CD4-positive, alpha-beta T cell treated with Interleukin-4 for 1 hour (primary cell): ENCODE results near the gene CTNNA2.

Experiments
- DNase-seq, 2 donors: peaks; one replicate each; pipeline ENCODE4 v3.0.0-alpha.2; 2020 to 2022

CTNNA2 gene

GRCh38 chr2:79619442-79619841, 106.6 kb downstream of the CTNNA2 start:
- no peak for DNase-seq

GRCh38 chr2:79619976-79620375, 107.1 kb downstream of the CTNNA2 start:
- no peak for DNase-seq

GRCh38 chr2:79620679-79621078, 107.8 kb downstream of the CTNNA2 start:
- DNase-seq, result no peak

- no peak for DNase-seq
Observed at GRCh38 chr2:79621252-79621651, 108.4 kb downstream of the CTNNA2 start.

- DNase-seq, result no peak
Observed at GRCh38 chr2:79621755-79622154, 108.9 kb downstream of the CTNNA2 start.

GRCh38 chr2:79622508-79622907, 109.7 kb downstream of the CTNNA2 start:
- DNase-seq, result no peak

GRCh38 chr2:79627237-79627636, 114.4 kb downstream of the CTNNA2 start:
- DNase-seq, result no peak

GRCh38 chr2:79630060-79630459, 117.2 kb downstream of the CTNNA2 start:
- no peak for DNase-seq

GRCh38 chr2:79630972-79631557, 118.2 kb downstream of the CTNNA2 start:
- no peak for DNase-seq

GRCh38 chr2:79638410-79638809, 125.6 kb downstream of the CTNNA2 start:
- no peak for DNase-seq

GRCh38 chr2:79638954-79639353, 126.1 kb downstream of the CTNNA2 start:
- no peak for DNase-seq

GRCh38 chr2:79640001-79640400, 127.2 kb downstream of the CTNNA2 start:
- DNase-seq, result no peak

- no peak for DNase-seq
Observed at GRCh38 chr2:79649531-79649930, 136.7 kb downstream of the CTNNA2 start.

GRCh38 chr2:79660557-79660956, 147.7 kb downstream of the CTNNA2 start:
- no peak for DNase-seq

- DNase-seq, result no peak
Observed at GRCh38 chr2:79665091-79665490, 152.2 kb downstream of the CTNNA2 start.

GRCh38 chr2:79666430-79666829, 153.6 kb downstream of the CTNNA2 start:
- DNase-seq, result no peak

- DNase-seq, result no peak
Observed at GRCh38 chr2:79669714-79670113, 156.9 kb downstream of the CTNNA2 start.

- no peak for DNase-seq
Observed at GRCh38 chr2:79670198-79670597, 157.3 kb downstream of the CTNNA2 start.

- no peak for DNase-seq
Observed at GRCh38 chr2:79686884-79687283, 174.0 kb downstream of the CTNNA2 start.

- no peak for DNase-seq
Observed at GRCh38 chr2:79695248-79695647, 182.4 kb downstream of the CTNNA2 start.

GRCh38 chr2:79697200-79697599, 184.3 kb downstream of the CTNNA2 start:
- DNase-seq, result no peak

- no peak for DNase-seq
Observed at GRCh38 chr2:79700651-79701050, 187.8 kb downstream of the CTNNA2 start.

GRCh38 chr2:79702905-79703304, 190.1 kb downstream of the CTNNA2 start:
- no peak for DNase-seq

- DNase-seq, result no peak
Observed at GRCh38 chr2:79711098-79711497, 198.2 kb downstream of the CTNNA2 start.

GRCh38 chr2:79713131-79713785, 200.4 kb downstream of the CTNNA2 start:
- DNase-seq, result no peak
